ENCODE measurements around the gene MGAT5B.

MGAT5B gene

DNA sequence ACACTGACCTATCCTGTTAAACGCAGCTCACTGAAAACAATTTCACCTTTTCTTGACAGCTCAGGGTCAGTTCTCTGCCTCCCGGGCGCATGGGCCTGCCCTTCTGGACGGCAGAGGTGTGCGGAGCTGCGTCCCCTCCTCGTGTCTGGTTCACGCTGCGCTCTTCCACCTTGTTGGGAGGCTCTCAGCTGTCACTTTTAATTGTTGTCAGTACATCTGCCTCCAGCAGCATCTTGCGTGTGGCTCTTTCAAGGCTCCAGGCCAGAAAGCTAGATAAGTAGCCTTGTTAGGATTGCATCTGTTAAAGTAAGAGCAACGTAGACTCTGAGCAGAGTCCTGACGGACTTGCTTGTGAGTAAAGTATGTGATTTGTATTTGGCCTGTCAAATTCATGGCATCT lies 59.4 kb downstream of the MGAT5B start:
- DNase-seq (ENCODE audit: low read depth): no peak

DNA sequence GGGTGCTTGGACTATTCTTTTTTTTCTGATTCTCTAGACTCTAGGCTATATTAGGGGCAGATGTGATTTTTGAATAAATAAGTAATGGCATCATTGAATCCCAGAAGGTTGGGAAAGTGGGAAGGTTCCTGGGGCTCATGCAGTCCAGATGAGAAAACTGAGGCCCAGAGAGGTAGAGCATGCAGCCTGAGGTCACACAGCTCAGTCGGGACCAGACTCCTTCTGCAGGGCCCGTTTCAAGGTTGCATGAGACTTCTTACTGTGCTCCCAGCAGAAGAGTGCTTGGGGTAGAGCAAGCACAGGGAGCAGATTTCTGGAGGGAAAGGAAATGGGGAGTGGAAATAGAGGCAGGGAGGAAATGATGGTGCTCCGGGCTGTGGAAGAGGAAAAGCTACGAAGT lies 59.8 kb downstream of the MGAT5B start:
- no peak for DNase-seq (ENCODE audit: low read depth)

DNA sequence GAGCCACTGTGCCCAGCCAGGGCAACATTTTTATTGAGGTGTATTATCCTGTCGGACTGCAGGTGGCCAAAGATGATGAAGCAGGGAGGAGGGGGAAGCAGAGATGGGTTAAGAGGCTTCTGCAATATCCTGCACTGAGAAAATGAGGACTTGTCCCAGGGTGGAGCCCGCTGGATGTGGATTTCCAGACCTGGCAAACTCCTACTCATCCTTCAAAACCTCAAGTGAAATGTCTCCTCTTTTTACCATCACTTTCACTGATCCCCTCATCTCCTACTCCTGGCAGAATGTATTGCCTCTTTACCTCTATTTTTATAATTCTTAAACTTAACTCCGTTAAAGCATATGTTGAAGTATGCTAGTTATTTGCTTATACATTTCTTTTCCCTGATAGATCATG lies 60.9 kb downstream of the MGAT5B start:
- no peak for DNase-seq (ENCODE audit: low read depth)

DNA sequence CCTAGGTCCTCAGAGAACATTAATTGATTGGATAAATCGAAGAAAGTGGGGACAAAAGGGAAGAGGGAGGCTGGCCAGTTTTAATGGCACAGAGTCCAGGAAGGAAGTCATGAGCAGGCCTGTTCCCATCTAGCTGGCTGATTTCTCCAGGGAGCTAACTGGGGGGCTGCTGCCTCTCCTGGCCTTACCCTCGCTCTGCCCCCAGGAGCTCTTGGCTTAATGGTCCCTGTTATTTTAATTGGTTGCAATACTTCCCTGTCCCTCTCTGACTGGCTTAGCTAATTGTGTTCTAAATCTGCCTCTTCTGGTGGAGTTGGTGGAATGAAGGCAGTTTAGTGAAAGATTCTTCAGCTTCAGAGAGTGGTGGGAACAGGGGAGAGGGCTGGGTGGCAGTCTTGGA lies 61.4 kb downstream of the MGAT5B start:
- DNase-seq (ENCODE audit: low read depth): no peak

DNA sequence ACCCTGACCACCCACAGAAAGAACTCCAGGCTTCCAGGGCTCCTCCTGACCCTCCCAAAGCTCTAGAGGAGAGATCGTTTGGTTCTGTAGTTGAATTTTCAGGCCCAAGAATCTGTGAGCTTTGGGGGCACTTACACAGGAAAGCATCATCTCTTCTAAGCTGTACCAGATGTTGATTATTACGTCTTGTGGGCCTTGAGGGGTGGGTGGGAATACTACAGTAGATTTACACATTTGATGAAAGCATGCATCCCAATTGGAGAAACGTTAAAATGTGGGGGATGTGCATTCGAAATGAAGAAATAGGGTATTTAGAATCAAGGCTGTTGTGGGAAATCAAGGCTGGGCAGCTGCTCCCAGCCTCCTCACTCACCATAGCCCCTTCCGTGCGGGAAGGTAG lies 61.9 kb downstream of the MGAT5B start:
- DNase-seq (ENCODE audit: low read depth): no peak

DNA sequence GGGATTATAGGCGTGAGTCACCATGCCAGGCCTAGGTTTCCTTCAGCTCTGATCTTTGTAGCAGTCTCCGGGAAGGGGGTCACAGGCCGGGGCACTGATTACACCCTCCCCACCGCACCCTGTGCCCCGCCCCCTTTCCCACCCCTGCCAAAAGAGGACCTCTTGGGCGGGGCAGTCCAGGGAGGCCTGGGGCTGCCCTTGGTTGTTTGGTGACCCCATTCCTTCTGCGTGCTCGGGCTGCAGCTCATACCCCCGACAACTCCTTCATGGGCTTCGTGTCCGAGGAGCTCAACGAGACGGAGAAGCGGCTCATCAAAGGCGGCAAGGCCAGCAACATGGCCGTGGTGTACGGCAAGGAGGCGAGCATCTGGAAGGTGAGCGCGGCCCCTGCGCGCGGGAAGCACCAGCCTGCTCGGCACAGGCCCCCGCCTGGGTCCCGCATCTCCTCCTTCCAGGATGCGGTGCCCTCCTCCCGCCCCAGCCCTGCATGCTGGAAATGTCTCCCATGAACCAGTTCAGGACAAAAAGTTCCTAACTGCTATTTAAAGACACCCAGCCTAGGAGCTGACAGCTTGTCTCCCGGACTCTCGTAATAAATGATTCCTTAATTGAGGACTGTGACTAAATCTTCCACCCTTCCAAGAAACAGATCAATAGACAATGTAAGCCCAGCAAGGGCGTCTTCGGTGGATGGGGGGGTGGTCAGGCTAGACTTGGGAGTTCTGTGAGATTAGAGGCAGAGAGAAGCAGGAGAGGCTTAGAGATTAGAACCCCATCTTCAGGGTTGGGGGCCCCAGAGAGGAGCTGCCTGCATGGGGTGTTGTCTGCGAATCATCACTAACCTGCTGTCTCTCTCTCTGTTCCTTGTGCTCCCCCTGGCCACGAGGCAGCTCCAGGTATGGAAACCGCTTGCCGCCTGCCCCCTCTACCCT lies 64.5 kb downstream of the MGAT5B start:
- no peak for DNase-seq (ENCODE audit: low read depth)

DNA sequence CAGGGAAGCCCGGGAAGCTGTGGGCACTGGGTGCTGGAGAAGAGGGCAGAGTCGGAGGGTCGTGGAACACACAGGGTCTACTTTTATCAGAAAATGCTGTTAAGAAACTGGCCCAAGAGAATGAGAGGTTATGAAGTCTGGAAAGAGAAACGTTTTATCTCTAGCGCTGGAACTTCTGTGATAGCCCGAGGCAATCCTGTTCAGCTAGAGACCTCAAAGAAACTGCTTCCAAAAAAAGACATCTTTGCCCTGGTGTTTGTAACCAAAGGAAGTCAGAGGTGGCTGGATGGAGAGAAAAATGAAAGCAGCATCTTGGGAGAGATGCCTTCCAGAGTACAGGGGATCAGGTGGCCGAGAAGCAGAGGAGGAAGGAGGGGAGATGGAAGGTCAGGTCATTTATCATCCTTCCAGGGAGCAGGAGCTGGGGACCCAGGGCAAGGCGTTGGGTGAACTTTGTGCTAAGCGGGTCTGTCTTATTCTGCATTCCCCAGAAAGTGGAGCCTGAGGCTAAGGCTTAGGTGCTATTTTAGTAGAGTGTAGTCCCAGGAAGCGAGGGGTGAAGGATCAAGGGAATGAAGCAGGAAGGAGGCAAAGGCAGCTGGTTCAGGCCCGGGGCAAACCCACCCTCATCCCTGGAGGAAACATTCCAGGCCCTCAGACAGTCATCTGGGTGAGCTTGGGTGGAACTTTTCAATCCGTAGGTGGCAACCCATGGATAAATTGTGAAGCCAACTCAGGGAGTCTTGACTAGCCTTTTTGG lies 66.5 kb downstream of the MGAT5B start:
- no peak for DNase-seq (ENCODE audit: low read depth)

DNA sequence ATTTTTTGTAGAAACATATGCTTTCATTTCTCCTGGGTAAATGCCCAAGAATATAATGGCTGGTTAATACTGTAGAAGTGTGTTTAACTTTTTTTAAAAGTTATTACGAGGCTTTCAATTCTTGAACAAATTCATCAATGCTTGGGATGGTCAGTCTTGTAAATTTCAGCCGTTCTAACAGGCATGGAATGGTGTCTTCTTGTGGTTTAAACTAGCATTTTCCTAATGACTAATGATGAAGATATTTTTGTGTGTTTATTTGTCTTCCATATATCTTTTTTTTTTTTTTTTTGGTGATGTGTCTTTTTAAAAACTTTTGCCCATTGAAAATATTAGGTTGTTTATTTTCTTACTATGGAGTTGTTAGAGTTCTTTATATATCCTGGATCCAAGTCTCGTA lies 67.1 kb downstream of the MGAT5B start:
- no peak for DNase-seq (ENCODE audit: low read depth)

DNA sequence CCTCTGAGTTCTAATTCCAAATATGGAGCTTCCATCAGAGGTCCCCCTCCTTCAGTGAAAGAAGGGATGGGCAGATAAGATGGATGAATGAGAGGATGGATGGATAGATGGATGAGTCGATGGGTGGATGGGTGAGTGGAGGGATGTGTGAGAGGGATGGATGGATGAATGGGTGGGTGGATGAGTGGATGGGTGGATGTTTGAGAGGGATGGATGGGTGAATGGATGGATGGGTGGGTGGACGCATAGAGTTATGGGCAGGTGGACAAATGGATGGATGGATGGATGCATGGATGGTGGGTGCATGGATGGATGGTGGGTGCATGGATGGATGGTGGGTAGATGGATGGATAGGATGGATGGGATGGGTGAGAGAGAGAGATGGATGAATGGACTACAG lies 69.0 kb downstream of the MGAT5B start:
- DNase-seq (ENCODE audit: low read depth): no peak

DNA sequence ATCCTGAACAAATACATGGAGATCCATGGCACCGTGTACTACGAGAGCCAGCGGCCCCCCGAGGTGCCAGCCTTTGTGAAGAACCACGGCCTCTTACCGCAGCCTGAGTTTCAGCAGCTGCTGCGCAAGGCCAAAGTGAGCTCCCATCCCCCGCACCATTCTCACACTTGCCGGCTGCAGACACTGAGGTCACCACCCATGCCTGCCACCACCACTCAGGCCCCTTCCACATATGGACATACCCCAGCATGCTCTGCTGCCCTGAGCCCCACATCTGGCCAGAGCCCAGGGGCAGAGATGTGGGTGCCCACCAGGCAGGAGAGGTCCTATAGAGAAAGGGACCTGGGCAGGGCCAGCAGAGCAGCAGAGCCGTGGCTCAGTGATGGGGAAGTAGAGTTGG lies 69.8 kb downstream of the MGAT5B start:
- DNase-seq (ENCODE audit: low read depth): no peak

DNA sequence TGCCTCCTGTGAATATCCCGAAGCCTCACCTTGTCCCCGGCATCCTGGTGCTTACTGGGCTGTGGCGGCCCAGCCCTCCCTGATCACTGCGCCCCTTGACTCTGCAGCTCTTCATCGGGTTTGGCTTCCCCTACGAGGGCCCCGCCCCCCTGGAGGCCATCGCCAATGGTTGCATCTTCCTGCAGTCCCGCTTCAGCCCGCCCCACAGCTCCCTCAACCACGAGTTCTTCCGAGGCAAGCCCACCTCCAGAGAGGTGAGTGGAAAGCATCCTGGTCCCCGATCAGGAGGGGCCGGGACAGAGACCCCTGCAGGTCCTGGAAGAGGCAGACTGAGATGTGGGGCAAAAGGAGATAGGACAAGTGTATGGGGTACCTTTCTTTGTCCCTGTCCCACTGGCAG lies 72.1 kb downstream of the MGAT5B start:
- DNase-seq (ENCODE audit: low read depth): no peak

DNA sequence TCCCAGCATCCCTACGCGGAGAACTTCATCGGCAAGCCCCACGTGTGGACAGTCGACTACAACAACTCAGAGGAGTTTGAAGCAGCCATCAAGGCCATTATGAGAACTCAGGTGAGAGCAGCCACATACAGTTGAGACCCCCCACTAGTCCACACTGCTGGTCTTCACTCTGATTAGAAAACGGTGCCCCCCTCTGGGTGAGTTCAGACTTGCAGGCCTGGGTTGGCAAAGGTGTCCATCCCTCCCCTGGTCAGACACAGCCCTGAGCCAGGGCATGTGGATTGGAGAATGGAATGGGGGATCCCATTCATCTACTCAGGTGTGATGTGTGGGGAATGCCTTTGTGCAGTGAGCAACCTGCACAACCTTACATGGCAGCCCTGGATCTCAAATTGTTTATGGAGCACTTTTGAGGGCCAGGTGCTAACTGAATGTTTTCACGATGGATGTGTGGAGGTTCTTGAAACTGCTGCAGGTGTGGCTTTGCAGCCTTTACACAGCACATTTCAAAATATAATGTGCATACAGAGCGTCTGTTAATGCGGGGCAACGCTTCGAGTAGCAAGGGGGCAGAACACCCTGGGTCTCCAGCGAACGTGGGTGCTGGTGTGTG lies 72.6 kb downstream of the MGAT5B start:
- no peak for DNase-seq (ENCODE audit: low read depth)

DNA sequence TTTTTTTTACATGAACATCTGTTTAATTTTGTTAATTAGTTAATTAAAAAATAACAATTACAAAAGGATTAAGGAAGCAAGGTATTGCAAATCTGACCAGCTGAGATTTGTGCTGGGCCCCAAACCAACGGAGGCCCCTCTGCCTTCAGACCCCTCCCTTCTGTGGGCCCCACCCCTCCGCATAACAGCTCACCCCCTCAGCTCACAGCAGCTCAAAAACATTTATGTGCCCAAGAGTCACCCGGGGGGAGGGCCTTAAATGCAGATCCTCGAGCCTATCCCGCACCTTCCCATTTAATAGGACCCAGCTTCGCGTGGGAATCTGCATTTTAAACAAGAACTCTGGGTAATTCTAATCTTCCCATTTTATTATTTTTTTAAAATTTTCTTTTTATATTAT lies 75.0 kb downstream of the MGAT5B start:
- DNase-seq (ENCODE audit: low read depth): no peak

DNA sequence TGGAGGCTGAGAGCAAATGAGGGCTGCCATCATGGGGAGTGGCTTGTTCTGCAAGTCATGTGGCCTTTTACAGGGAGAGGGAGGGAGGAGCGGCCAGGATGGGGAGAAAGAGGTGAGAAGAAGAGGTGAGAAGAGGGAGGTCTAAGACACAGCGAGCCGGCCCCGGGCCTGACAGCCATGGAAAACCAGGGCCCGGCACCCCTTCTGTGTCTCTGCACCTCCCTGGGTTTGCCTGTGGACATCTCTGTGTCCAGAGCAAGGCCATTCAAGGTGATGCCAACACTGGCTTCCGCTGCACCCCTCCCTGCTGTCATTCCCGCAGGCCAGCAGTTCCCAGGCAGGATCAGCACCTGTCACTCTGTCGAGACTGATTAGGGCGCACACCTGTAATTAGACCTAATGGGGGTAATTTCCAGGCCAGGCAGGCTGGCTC lies 75.6 kb downstream of the MGAT5B start:
- DNase-seq (ENCODE audit: low read depth): no peak

DNA sequence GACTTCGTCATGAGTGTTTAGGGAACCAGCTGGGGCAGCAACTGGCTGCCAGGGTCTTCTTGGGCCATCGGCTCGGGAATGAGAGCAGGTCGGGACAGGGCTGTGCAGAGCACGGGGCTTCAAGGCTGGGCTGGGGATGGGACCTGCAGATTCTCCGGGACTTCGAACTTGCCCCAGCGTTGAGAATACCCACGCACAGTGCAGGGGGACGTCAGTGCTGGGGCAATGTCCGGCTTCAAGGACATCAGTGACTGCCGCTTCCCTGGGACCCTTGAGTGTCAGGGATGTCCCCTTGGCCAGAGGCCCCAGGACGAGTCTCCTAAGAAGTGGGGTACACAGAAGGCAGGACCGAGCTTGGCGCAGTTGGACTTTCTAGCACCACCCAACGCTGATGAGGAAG lies 76.3 kb downstream of the MGAT5B start:
- no peak for DNase-seq (ENCODE audit: low read depth)

DNA sequence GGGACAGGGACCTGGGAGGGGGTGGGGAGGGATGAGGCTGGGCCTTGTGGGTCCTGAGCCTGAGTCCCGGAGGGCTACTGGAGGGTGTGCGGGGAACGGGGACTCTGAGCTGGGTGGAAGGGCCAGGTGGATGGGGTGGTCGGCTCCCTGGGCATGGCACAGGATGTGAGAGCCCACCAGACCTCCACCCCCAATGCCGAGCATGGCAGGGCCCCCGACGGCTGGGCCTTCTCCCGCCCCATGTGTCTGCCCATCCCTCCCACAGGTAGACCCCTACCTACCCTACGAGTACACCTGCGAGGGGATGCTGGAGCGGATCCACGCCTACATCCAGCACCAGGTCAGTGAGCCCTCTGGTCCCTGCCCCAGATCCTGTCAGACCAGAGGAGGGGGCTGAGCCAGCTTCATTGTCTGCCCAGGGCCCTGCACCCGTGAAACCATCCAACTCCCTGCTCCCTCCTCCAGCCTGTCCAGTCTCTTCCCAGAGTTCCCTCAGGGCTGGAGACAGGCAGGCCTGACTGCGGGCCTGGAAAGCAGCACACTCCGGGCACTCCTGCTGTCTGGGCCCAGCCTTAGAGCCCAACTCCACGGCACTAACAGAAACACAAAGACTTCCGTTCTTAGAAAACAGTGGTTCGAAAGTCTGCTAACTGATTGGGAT lies 78.0 kb downstream of the MGAT5B start:
- DNase-seq (ENCODE audit: low read depth): no peak

DNA sequence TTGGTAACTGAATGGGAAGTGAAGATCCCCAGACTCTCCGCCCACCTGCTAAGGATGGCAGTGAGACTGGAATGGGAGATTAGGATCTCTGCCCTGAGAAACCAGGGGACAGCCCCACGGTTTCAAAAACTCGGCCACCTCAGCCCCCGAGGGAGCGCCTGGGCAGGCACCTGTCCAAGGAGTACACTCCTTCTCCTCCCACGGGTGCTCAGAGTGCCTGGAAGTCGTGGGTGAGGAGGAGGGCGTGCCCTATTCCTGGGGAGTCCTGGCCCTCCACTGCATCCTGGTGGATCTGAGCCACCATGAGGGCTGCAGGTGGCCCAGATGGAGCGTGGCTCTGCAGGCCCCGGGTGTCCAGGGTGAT lies 78.5 kb downstream of the MGAT5B start:
- no peak for DNase-seq (ENCODE audit: low read depth)

DNA sequence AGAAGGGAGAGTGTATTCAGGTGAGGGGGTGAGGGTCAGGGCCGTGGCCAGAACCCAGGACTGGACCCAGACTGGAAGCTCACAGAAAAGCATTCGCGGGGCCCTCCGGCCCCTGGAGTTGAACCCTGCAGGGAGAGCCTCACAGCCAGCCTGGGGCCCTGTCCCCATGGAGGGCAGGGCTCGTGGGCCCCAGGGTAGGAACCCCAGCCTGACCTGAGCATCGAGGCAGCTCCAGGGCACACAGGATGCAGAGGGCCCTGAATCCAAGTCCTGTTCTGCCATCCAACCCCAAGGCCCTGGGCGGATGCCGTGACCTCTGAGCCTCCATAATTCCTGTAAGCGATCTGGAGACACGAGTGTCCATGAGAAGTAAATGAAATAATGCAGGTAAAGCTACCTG lies 79.1 kb downstream of the MGAT5B start:
- no peak for DNase-seq (ENCODE audit: low read depth)

DNA sequence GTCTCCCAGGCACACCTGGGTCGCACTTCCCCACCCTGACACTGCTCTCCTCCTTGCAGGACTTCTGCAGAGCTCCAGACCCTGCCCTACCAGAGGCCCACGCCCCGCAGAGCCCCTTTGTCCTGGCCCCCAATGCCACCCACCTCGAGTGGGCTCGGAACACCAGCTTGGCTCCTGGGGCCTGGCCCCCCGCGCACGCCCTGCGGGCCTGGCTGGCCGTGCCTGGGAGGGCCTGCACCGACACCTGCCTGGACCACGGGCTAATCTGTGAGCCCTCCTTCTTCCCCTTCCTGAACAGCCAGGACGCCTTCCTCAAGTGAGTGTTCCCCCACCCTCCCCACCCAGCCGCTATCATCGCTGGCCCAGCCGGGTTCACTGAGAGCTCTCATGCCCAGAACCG lies 79.6 kb downstream of the MGAT5B start:
- no peak for DNase-seq (ENCODE audit: low read depth)

DNA sequence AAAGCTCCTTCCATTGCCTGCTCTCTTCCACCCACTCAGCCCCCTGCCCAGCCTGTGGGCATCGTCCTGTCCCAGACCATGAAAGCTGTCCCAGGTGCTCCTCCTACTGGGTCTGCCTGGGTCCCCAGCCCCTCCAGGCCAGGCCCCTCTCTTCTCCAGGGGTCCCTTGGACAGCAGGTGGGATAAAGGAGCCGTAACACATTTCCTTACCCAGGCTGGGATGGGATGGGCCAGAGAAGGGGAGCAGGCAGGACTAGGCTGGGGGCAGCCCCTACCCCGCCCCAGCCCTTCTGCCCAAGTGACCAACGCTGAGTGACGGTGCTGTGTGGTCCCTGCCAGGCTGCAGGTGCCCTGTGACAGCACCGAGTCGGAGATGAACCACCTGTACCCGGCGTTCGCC lies 80.1 kb downstream of the MGAT5B start:
- DNase-seq (ENCODE audit: low read depth): no peak

DNA sequence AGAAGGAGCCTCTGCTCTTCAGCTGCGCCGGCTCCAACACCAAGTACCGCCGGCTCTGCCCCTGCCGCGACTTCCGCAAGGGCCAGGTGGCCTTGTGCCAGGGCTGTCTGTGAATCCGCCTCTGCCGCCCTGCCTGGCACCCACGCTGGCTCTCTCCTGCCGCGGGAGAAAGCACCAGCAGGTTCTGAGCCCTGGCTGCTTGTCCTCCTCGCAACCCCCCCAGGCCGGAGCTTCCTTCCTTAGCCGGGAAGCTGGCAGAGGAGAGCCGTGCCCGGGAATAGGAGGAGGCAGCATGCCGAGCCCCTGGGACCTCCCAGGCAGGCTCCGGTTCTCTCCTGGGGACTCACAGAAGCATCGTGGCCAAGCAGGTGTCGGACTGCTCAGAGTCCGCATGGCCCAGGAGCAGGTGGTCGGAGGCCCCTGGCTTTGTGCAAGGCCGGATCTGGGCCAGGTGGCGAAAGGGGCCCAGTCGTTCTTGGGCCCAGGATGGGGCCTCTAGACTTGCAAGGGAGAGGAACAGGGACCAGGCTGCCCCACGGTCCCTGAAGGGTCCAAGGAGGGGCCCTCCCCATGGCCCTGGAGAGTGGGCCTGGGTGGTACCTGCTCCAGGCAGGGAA lies 80.6 kb downstream of the MGAT5B start:
- no peak for DNase-seq (ENCODE audit: low read depth)

All from stimulated activated CD8-positive, alpha-beta memory T cell treated with anti-CD3 and anti-CD28 coated beads, Interleukin-12 subunit alpha, Interleukin-12 subunit beta, amount 100 ng/mL, for 4 hours (primary cell).